22Rv1 (cell line): ENCODE measurements around the gene SEMA7A.

Source experiments
- H3K27ac ChIP-seq: fragments of 450-650 bp; 2 replicates; pipeline ENCODE4 v1.5.1; 2017
- CTCF ChIP-seq: fragments of 450-650 bp; IDR thresholded peaks from 2 replicates; pipeline ENCODE4 v1.5.1; 2017; ENCODE audit warnings: mild to moderate bottlenecking
- ZFX ChIP-seq: fragments of 450-650 bp; IDR thresholded peaks from 2 replicates; pipeline ENCODE4 v1.6.1; 2017; ENCODE audit warnings: antibody characterized with exemption, borderline replicate concordance

SEMA7A gene

GRCh38 chr15:74388363-74388951 lies 45.3 kb downstream of the SEMA7A start:
- TF ChIP-seq ZFX (no peak), CTCF (no peak)
- no peak overlapping the region for H3K27ac ChIP-seq

GRCh38 chr15:74387621-74388362 lies 46.0 kb downstream of the SEMA7A start:
- no peak for TF ChIP-seq CTCF
- TF ChIP-seq ZFX, result no peak
- H3K27ac ChIP-seq, result no peak overlapping the region

GRCh38 chr15:74387141-74387541 lies 46.6 kb downstream of the SEMA7A start:
- H3K27ac ChIP-seq, result no peak overlapping the region
- TF ChIP-seq CTCF (no peak), ZFX (no peak)

GRCh38 chr15:74386496-74387140 lies 47.1 kb downstream of the SEMA7A start:
- TF ChIP-seq CTCF (no peak), ZFX (no peak)
- no peak overlapping the region for H3K27ac ChIP-seq

GRCh38 chr15:74385733-74386132 lies 48.0 kb downstream of the SEMA7A start:
- no peak overlapping the region for H3K27ac ChIP-seq
- no peak for TF ChIP-seq ZFX
- TF ChIP-seq CTCF, result no peak

- no peak overlapping the region for H3K27ac ChIP-seq
- no peak for TF ChIP-seq CTCF
- no peak for TF ChIP-seq ZFX
Observed at GRCh38 chr15:74384881-74385643, 48.7 kb downstream of the SEMA7A start.
